Activated naive CD8-positive, alpha-beta T cell treated with anti-CD3 and anti-CD28 coated beads for 36 hours (primary cell): Measurements from ENCODE around the gene TMEM120B. TPM values are rescaled to one million over a fixed set of nuclear protein-coding genes. Genes with fewer than 3 reads are reported as not detected.

Experiments
- DNase-seq: peaks from one replicate; pipeline ENCODE4 v3.0.0; 2021
- H3K27ac Mint-ChIP-seq: one replicate; pipeline ENCODE4 v1.8.0; 2022; ENCODE audit warnings: mild to moderate bottlenecking, moderate library complexity, mixed read lengths
- H3K27me3 Mint-ChIP-seq: one replicate; pipeline ENCODE4 v1.8.0; 2022; ENCODE audit warnings: mild to moderate bottlenecking, mixed read lengths
- H3K36me3 Mint-ChIP-seq: one replicate; pipeline ENCODE4 v1.8.0; 2021; ENCODE audit warnings: mild to moderate bottlenecking, mixed read lengths
- H3K4me1 Mint-ChIP-seq: one replicate; pipeline ENCODE4 v1.8.0; 2021; ENCODE audit warnings: mixed read lengths
- H3K4me3 Mint-ChIP-seq: one replicate; pipeline ENCODE4 v1.8.0; 2022; ENCODE audit warnings: mild to moderate bottlenecking, moderate library complexity, mixed read lengths
- H3K9me3 Mint-ChIP-seq: one replicate; pipeline ENCODE4 v1.8.0; 2022; ENCODE audit warnings: mixed read lengths
- total RNA-seq, 2 experiments: library from RNA; stranded (reverse); gene quantifications; one replicate each; pipeline ENCODE4 v1.2.3, GENCODE V29; 2021

The TMEM120B gene
- total RNA-seq, 2 experiments from 2014 or later, result 14.5 to 15.2 TPM

DNA sequence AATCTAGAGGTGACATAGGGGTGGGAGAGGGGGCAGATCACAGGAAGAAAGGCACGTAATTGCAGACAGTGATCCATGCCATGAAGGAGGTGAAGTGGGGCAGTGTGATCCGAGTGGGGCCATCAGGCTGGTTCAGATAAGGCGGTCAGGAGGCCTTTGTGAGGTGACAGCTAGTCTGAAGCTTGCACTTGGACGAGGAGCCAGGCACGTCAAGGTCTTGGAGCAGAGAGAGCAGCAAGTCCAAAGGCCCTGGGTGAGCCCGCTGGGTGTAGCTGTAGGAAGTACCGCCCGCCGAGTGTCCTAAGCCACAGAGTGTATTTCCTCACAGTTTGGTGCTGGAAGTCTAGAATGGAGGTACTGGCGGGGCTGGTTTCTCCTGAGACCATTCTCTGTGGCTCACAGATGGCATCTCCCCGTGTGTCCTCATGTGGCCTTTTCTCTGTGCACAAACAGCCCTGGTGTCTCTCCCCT lies 57.3 kb downstream of the TMEM120B start:
- no peak overlapping the region for H3K27ac Mint-ChIP-seq

GRCh38 chr12:121770388-121770787 lies 57.8 kb downstream of the TMEM120B start:
- no peaks in the 10 kb centered on the region for H3K9me3 Mint-ChIP-seq
- H3K4me1 Mint-ChIP-seq, result peaks cover 4% of the 10 kb centered on the region
- H3K4me3 Mint-ChIP-seq, result no peak overlapping the region
- H3K36me3 Mint-ChIP-seq, result peaks cover 2% of the 10 kb centered on the region
- H3K27me3 Mint-ChIP-seq, result no peaks in the 10 kb centered on the region
- no peak for DNase-seq
- no peak overlapping the region for H3K27ac Mint-ChIP-seq

More for the DNA sequence above, 57.3 kb downstream of the TMEM120B start:
- Mint-ChIP-seq H3K9me3 (no peaks in the 10 kb centered on the region), H3K36me3 (peaks cover 2% of the 10 kb centered on the region), H3K27me3 (no peaks in the 10 kb centered on the region), H3K4me3 (no peak overlapping the region), H3K4me1 (peaks cover 4% of the 10 kb centered on the region)
- no peak for DNase-seq

GRCh38 chr12:121770813-121771625 lies 58.5 kb downstream of the TMEM120B start:
- H3K27me3 Mint-ChIP-seq, result no peaks in the 10 kb centered on the region
- DNase-seq, result no peak
- H3K9me3 Mint-ChIP-seq, result no peaks in the 10 kb centered on the region
- H3K4me3 Mint-ChIP-seq, result no peak overlapping the region
- H3K4me1 Mint-ChIP-seq, result peaks cover 4% of the 10 kb centered on the region
- no peak overlapping the region for H3K27ac Mint-ChIP-seq
- no peaks in the 10 kb centered on the region for H3K36me3 Mint-ChIP-seq

DNA sequence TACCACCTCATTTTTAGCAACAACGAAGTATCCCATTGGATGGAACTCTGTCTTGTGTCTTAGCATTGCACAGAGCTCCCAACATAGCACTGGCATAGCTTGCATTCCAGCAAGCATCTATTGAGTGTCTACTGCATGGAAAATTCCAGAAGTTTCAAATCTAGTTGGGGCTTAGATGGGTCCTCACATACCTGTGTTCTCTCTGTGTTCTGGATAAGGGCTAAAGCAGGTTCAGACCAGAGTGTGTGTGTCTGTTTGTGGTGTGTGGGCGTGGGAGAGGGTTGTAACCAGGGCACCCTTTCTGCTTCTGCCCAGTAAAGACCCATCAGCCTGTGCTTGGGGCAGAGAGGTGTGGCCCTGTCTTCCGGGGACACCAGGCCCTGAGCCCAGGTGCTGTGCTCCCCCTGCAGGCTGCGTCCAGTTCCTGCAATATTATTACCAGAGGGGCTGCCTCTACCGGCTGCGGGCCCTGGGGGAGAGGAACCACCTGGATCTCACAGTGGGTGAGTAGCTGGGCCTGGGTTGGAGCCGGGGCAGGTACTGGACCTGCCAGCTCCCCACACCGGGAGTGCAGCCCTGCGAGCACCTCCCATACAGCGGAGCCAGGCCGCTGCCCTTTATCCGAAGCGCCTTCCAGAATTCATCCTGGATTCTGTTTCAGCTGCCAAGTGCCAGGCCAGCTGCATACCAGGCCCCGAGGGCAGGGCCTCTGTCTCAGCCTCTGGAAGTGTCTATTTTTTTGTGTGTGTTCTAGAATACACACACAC lies 60.6 kb downstream of the TMEM120B start:
- Mint-ChIP-seq H3K4me3 (no peak overlapping the region), H3K9me3 (no peaks in the 10 kb centered on the region), H3K36me3 (no peaks in the 10 kb centered on the region), H3K4me1 (peaks cover 4% of the 10 kb centered on the region), H3K27me3 (no peaks in the 10 kb centered on the region), H3K27ac (no peak overlapping the region)
- peak; percentile 81 for DNase-seq

GRCh38 chr12:121774968-121775474 lies 62.5 kb downstream of the TMEM120B start:
- no peak for DNase-seq
- H3K27ac Mint-ChIP-seq, result no peak overlapping the region
- H3K36me3 Mint-ChIP-seq, result peaks cover 11% of the 10 kb centered on the region
- no peak overlapping the region for H3K4me3 Mint-ChIP-seq
- H3K9me3 Mint-ChIP-seq, result no peaks in the 10 kb centered on the region
- peaks cover 6% of the 10 kb centered on the region for H3K4me1 Mint-ChIP-seq
- H3K27me3 Mint-ChIP-seq, result no peaks in the 10 kb centered on the region

GRCh38 chr12:121775501-121775900 lies 62.9 kb downstream of the TMEM120B start:
- Mint-ChIP-seq H3K36me3 (peaks cover 14% of the 10 kb centered on the region), H3K4me1 (peaks cover 10% of the 10 kb centered on the region), H3K9me3 (no peaks in the 10 kb centered on the region), H3K27ac (no peak overlapping the region), H3K27me3 (no peaks in the 10 kb centered on the region), H3K4me3 (no peak overlapping the region)
- no peak for DNase-seq

GRCh38 chr12:121776190-121777098 lies 63.9 kb downstream of the TMEM120B start:
- peak; percentile 85 for DNase-seq
- Mint-ChIP-seq H3K27me3 (no peaks in the 10 kb centered on the region), H3K27ac (peak overlapping the region; percentile 56), H3K9me3 (no peaks in the 10 kb centered on the region), H3K4me1 (peaks cover 16% of the 10 kb centered on the region), H3K4me3 (no peak overlapping the region), H3K36me3 (peaks cover 14% of the 10 kb centered on the region)

DNA sequence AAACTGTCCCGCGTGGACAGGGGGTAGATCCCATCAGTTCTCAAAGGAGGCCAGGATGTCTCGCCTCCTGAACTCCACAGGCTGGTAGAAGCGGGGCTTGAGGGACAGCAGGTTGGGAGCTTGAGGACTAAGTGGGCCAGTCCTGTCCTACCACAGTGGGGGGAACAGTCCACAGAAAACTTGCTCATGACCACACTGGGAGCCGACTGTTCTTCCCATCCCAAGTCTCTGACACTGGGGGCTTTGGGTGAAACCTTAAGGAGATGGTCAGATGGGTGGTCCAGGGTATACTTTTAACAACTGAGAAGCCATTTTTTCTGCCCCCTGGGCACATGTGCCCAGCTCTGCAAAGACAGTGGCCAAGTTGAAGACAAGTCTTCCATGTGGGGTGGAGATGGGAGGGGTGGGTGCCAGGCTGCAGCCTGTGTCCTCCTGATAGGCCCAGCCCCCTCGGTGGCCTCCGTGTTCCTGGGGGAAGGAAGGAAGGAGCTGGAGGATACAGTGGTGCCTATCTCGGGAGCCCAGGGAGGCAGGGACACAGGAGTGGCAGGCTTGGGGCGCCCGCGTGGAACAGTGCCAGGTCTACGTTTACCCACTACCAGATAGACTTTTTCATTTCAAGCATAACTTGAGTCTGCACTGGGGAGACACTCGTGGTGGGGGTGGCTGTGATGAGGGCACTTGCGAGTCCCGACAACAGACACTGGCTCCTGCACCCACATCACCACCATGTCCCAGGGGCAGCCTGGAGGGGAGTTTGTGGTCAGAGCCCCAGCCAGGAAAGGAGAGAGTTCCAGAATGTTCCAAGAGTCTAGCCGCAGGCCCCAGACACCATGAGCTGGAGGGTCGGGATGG lies 66.2 kb downstream of the TMEM120B start:
- H3K27ac Mint-ChIP-seq, result peak overlapping the region; percentile 78

GRCh38 chr12:121779422-121779895 lies 66.9 kb downstream of the TMEM120B start:
- peaks cover 25% of the 10 kb centered on the region for H3K36me3 Mint-ChIP-seq
- peaks cover 39% of the 10 kb centered on the region for H3K4me1 Mint-ChIP-seq
- H3K4me3 Mint-ChIP-seq, result no peak overlapping the region
- no peaks in the 10 kb centered on the region for H3K27me3 Mint-ChIP-seq
- no peak for DNase-seq
- H3K9me3 Mint-ChIP-seq, result no peaks in the 10 kb centered on the region
- H3K27ac Mint-ChIP-seq, result no peak overlapping the region

More for the DNA sequence above, 66.2 kb downstream of the TMEM120B start:
- H3K4me3 Mint-ChIP-seq, result no peak overlapping the region
- no peak for DNase-seq
- peaks cover 32% of the 10 kb centered on the region for H3K4me1 Mint-ChIP-seq
- H3K36me3 Mint-ChIP-seq, result peaks cover 22% of the 10 kb centered on the region
- no peaks in the 10 kb centered on the region for H3K27me3 Mint-ChIP-seq
- no peaks in the 10 kb centered on the region for H3K9me3 Mint-ChIP-seq

DNA sequence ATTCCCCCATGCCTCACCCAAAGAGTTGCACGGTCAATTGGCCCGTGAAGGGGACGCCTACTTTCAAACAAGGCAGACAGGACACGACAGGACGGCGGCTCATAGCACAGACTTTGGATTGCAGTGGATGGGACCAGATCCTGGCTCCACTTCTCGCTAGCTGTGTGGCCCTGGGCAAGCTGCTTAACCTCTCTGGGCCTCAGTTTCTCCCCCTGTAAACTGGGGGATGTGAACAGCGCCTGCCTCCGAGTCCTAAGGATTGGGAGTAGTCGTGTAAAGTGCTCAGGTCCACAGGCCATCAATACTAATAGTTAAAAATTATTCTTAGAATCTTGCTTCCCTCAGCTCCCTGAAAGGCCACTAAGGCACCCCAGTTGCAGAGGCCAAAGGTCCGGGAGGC lies 67.9 kb downstream of the TMEM120B start:
- no peak overlapping the region for H3K4me3 Mint-ChIP-seq
- H3K9me3 Mint-ChIP-seq, result no peaks in the 10 kb centered on the region
- no peaks in the 10 kb centered on the region for H3K27me3 Mint-ChIP-seq
- no peak for DNase-seq
- H3K4me1 Mint-ChIP-seq, result peaks cover 47% of the 10 kb centered on the region
- H3K27ac Mint-ChIP-seq, result peak overlapping the region; percentile 91
- peaks cover 30% of the 10 kb centered on the region for H3K36me3 Mint-ChIP-seq

DNA sequence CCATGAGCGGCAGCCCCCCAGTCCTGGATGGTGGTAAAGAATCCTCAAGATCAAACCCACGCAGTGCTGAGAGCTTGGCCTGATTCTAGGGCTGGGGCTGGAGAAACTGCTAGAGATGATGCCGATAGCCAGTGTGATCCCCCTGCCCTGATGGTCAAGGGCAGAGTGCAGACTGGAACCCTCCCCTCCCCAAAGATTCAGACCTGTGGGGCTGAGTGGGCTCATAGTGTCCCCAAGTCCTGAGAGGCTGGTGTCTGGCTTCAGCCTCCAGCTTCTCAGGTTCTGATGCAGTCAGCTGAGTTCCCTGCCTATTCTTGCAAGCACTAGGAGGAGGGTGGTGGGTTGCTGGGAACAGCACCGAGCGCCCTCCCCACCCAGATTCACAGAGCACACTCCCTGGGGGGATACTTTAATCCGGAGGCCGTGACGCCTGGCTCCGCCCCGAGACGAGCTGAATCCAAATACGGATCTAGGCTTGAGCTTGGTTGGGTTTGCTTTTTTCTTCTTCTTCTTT lies 69.0 kb downstream of the TMEM120B start:
- Mint-ChIP-seq H3K27me3 (no peaks in the 10 kb centered on the region), H3K36me3 (peaks cover 39% of the 10 kb centered on the region), H3K4me1 (peaks cover 55% of the 10 kb centered on the region), H3K9me3 (no peaks in the 10 kb centered on the region), H3K4me3 (peak overlapping the region; percentile 65), H3K27ac (peak overlapping the region; percentile 91)
- no peak for DNase-seq

- H3K4me3 Mint-ChIP-seq, result peak overlapping the region; percentile 65
- H3K36me3 Mint-ChIP-seq, result peaks cover 46% of the 10 kb centered on the region
- peak; percentile 75 for DNase-seq
- no peaks in the 10 kb centered on the region for H3K27me3 Mint-ChIP-seq
- H3K27ac Mint-ChIP-seq, result peak overlapping the region; percentile 91
- peaks cover 62% of the 10 kb centered on the region for H3K4me1 Mint-ChIP-seq
- H3K9me3 Mint-ChIP-seq, result no peaks in the 10 kb centered on the region
Measured at GRCh38 chr12:121781998-121782979, 69.7 kb downstream of the TMEM120B start.
